Fibroblast of lung (primary cell): Measurements from ENCODE around the gene EEFSEC.

Experiments
- EZH2 ChIP-seq: IDR thresholded peaks from 2 replicates; pipeline ENCODE4 v1.5.1; 2012; ENCODE audit warnings: low read length, control low read depth, mild to moderate bottlenecking; ENCODE audit errors: missing control alignments
- TF ChIP-seq, protein P1 (sequence below), 2 donors: IDR thresholded peaks in 1 of 2; conservative IDR thresholded peaks in 1 of 2; 1 replicate in 1 of 2; 2 replicates in 1 of 2; pipeline ENCODE4 v1.5.1; 2011 to 2012; ENCODE audit warnings: low read length in 2 of 2, control low read depth in 1 of 2, inconsistent platforms in 1 of 2, low read depth in 1 of 2, mild to moderate bottlenecking in 1 of 2

DNA sequence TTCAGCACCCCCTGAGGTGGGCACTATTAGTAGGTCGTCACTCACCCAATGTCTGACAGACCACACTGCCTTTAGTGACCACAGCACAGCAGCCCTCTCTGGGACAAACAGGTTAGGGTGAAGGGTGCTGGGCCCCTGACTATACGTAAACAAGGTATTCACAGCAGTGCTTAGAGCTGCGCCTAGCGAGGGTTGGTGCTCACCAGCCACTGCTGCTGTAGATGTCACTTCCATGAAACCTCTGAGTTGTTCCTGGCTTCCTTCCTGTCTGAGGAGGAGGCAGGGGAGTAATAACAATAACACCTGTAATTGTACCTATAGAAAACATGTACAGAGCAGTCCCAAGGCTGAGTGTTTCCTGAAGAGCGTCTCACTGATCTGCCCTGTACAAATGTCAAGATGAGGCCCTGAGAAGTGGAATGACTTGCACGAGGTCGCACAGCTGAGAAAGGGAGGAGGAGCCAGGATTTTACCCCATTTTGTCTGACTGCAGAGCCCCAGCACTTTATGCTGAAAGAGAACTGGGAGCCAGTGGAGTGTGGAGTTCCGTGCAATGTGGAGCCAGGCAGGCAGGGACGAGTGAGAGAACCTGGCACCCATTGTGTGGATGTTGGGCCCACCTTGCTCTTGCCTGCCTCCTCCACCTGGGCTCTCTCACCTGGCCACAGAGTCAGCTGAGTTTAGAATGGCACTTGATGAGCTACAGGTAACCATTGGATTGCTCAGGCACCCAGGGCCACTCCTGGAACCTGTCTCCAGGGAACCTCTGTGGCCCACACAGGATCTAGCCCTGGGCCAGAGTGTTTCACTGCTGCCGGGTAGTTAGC is 219.6 kb downstream of the EEFSEC start:
- no peak for TF ChIP-seq EZH2
- TF ChIP-seq, protein P1, sequence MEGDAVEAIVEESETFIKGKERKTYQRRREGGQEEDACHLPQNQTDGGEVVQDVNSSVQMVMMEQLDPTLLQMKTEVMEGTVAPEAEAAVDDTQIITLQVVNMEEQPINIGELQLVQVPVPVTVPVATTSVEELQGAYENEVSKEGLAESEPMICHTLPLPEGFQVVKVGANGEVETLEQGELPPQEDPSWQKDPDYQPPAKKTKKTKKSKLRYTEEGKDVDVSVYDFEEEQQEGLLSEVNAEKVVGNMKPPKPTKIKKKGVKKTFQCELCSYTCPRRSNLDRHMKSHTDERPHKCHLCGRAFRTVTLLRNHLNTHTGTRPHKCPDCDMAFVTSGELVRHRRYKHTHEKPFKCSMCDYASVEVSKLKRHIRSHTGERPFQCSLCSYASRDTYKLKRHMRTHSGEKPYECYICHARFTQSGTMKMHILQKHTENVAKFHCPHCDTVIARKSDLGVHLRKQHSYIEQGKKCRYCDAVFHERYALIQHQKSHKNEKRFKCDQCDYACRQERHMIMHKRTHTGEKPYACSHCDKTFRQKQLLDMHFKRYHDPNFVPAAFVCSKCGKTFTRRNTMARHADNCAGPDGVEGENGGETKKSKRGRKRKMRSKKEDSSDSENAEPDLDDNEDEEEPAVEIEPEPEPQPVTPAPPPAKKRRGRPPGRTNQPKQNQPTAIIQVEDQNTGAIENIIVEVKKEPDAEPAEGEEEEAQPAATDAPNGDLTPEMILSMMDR (conservative IDR thresholded peaks at IDR 0.05 in 1 of 2, IDR thresholded peaks at IDR 0.05 in 1 of 2; ENCODE audit: low read depth in 1 of 2, low read length in 2 of 2): no peak
